ENCODE results near the gene KLF9.

KLF9 gene

GRCh38 chr9:70418822-70419555, 4.5 kb upstream of the KLF9 start:
- Mint-ChIP-seq H3K27ac (peak overlapping the region; percentile 100), H3K36me3 (ENCODE audit: low read depth) (no peaks in the 10 kb centered on the region), H3K27me3 (ENCODE audit: low read depth) (peaks cover 2% of the 10 kb centered on the region), H3K4me1 (ENCODE audit: low read depth) (peaks cover 44% of the 10 kb centered on the region), H3K9me3 (no peaks in the 10 kb centered on the region), H3K4me3 (peak overlapping the region; percentile 96)
- peak; percentile 86 for DNase-seq (ENCODE audit: low spot score)

DNA sequence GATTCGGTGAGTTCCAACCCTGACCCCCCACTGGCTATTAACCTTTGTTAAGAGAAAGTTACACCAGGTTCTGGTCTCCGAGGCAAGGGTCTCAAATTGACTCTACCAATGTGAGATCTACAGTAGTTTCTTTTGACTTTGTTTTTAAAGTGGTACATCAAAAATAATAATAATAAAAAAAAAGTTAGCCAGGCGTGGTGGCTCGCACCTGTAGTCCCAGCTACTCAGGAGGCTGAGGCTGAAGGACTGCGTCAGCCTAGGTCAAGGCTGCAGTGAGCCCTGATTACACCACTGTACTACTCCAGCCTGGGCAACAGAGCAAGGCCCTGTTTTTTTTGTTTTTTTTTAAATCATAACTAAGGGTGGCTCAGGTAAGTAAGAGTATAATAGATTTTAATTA, 1.0 kb upstream of the KLF9 start:
- Mint-ChIP-seq H3K9me3 (no peaks in the 10 kb centered on the region), H3K27ac (no peak overlapping the region), H3K27me3 (ENCODE audit: low read depth) (peaks cover 2% of the 10 kb centered on the region), H3K36me3 (ENCODE audit: low read depth) (peaks cover 1% of the 10 kb centered on the region), H3K4me1 (ENCODE audit: low read depth) (peaks cover 35% of the 10 kb centered on the region), H3K4me3 (no peak overlapping the region)
- DNase-seq (ENCODE audit: low spot score) = no peak

DNA sequence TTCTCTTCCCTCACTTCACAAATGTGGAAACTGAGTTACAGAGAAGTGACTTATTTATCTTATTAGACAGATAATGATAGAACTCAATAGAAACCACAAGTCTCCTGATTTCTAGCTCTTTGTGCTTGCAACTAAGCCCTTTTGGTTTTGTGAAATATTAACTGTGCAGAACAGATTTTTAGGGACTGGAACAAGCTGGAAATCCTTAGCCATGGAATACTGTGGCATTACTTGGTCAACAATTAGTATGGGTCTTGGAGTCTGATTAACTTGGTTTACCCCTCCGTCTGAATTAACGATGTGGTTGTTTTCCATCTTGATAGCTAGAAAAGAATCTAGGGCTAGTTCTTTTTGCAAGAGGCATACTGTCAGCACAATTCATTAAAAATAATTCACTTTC, 584 bp upstream of the KLF9 start:
- no peak for DNase-seq (ENCODE audit: low spot score)
- H3K27me3 Mint-ChIP-seq (ENCODE audit: low read depth) = peaks cover 2% of the 10 kb centered on the region
- H3K4me1 Mint-ChIP-seq (ENCODE audit: low read depth) = peaks cover 39% of the 10 kb centered on the region
- H3K9me3 Mint-ChIP-seq = no peaks in the 10 kb centered on the region
- no peak overlapping the region for H3K27ac Mint-ChIP-seq
- peaks cover 1% of the 10 kb centered on the region for H3K36me3 Mint-ChIP-seq (ENCODE audit: low read depth)
- H3K4me3 Mint-ChIP-seq = peak overlapping the region; percentile 93

- Mint-ChIP-seq H3K9me3 (no peaks in the 10 kb centered on the region), H3K4me1 (ENCODE audit: low read depth) (peaks cover 39% of the 10 kb centered on the region), H3K4me3 (peak overlapping the region; percentile 93), H3K27ac (peak overlapping the region; percentile 99), H3K27me3 (ENCODE audit: low read depth) (no peaks in the 10 kb centered on the region), H3K36me3 (ENCODE audit: low read depth) (peaks cover 1% of the 10 kb centered on the region)
- DNase-seq (ENCODE audit: low spot score) = no peak
These were observed 1.0 kb downstream of the KLF9 start for GRCh38 chr9:70413464-70413798.

DNA sequence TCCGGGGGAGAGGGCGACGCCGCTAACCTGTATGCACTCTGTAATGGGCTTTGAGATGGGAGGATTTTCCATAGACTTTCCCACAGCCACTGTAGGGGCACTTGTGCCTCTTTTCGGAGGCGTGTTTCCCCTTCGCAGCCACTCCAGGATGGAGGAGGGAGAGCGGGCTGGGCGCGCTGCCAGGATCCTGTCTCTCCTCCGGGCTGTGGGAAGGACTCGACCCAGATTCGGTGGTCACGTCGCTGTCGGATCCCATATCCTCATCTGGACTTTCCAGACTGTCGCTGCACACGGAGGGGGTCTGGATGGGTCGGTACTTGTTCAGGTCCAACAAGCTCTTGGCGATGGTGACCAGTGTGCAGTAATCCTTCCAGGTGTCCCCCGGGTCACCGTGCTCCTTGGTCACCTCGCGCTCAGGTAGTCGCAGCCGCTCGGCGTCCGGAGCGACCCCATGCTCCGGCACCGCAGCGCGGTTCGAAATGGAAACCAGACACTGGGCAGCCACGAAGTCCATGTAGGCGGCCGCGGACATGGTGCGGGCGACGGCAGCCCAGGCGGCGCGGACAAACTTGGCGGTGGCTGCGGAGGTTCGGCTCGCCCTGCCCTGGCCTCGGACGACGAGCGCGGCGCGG, 1.5 kb downstream of the KLF9 start:
- Mint-ChIP-seq H3K36me3 (ENCODE audit: low read depth) (peaks cover 1% of the 10 kb centered on the region), H3K27ac (peak overlapping the region; percentile 99), H3K27me3 (ENCODE audit: low read depth) (no peaks in the 10 kb centered on the region), H3K9me3 (no peaks in the 10 kb centered on the region), H3K4me1 (ENCODE audit: low read depth) (peaks cover 40% of the 10 kb centered on the region), H3K4me3 (peak overlapping the region; percentile 97)
- no peak for DNase-seq (ENCODE audit: low spot score)

- H3K4me1 Mint-ChIP-seq (ENCODE audit: low read depth) = peaks cover 48% of the 10 kb centered on the region
- no peaks in the 10 kb centered on the region for H3K27me3 Mint-ChIP-seq (ENCODE audit: low read depth)
These were observed 2.3 kb downstream of the KLF9 start for GRCh38 chr9:70411930-70412831.

GRCh38 chr9:70411121-70411929, 3.1 kb downstream of the KLF9 start:
- Mint-ChIP-seq H3K36me3 (ENCODE audit: low read depth) (peaks cover 5% of the 10 kb centered on the region), H3K27ac (peak overlapping the region; percentile 99), H3K27me3 (ENCODE audit: low read depth) (no peaks in the 10 kb centered on the region)

More at GRCh38 chr9:70411930-70412831, 2.3 kb downstream of the KLF9 start:
- Mint-ChIP-seq H3K9me3 (no peaks in the 10 kb centered on the region), H3K4me3 (peak overlapping the region; percentile 97), H3K27ac (peak overlapping the region; percentile 99), H3K36me3 (ENCODE audit: low read depth) (peaks cover 1% of the 10 kb centered on the region)
- DNase-seq (ENCODE audit: low spot score) = peak; percentile 71

DNA sequence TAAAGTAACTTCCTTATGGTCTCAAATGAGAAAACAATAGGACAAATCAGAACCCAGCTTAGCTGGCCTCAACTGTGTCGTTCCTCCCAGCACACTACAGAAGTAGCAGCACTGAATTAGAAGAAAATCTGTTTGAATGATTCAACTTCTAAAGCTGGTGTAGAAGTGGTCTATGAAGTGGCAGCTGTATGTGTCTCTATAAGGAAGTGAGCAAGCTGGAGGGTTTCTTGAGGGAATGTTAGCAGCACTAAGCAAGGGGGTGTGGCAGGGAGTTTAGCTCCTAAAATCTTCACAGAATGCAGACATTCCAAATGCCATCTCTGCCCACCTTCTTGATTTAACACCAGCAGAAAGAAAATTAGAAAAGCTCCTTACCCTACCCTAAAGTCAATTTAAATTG, 4.1 kb downstream of the KLF9 start:
- Mint-ChIP-seq H3K27ac (peak overlapping the region; percentile 99), H3K27me3 (ENCODE audit: low read depth) (no peaks in the 10 kb centered on the region), H3K36me3 (ENCODE audit: low read depth) (peaks cover 5% of the 10 kb centered on the region), H3K9me3 (no peaks in the 10 kb centered on the region), H3K4me3 (peak overlapping the region; percentile 97), H3K4me1 (ENCODE audit: low read depth) (peaks cover 60% of the 10 kb centered on the region)
- DNase-seq (ENCODE audit: low spot score) = no peak

More at GRCh38 chr9:70411121-70411929, 3.1 kb downstream of the KLF9 start:
- no peaks in the 10 kb centered on the region for H3K9me3 Mint-ChIP-seq
- DNase-seq (ENCODE audit: low spot score) = peak; percentile 53
- peak overlapping the region; percentile 97 for H3K4me3 Mint-ChIP-seq
- peaks cover 55% of the 10 kb centered on the region for H3K4me1 Mint-ChIP-seq (ENCODE audit: low read depth)

GRCh38 chr9:70409800-70410199, 4.7 kb downstream of the KLF9 start:
- DNase-seq (ENCODE audit: low spot score) = no peak
- peaks cover 5% of the 10 kb centered on the region for H3K36me3 Mint-ChIP-seq (ENCODE audit: low read depth)
- peaks cover 56% of the 10 kb centered on the region for H3K4me1 Mint-ChIP-seq (ENCODE audit: low read depth)
- peak overlapping the region; percentile 97 for H3K4me3 Mint-ChIP-seq
- H3K27ac Mint-ChIP-seq = peak overlapping the region; percentile 99
- no peaks in the 10 kb centered on the region for H3K9me3 Mint-ChIP-seq
- no peaks in the 10 kb centered on the region for H3K27me3 Mint-ChIP-seq (ENCODE audit: low read depth)

DNA sequence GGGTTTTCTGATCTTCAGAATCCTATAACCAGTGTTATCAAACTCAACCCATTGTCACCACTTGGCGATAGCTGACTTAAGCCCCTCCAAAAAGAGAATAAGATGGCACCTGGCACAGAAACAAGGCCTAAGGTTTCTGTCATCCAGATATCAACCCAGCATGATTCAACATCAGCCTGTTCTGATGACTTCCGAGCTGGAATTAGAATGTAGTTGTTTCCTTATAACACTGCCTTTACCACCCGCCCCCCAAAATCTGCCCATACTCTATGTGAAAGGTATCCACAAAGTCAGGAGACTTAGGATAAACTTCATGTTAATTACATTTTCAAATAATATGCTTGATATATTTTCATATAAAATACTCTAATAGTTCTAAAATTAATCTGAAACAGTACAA, 5.2 kb downstream of the KLF9 start:
- Mint-ChIP-seq H3K36me3 (ENCODE audit: low read depth) (peaks cover 5% of the 10 kb centered on the region), H3K4me1 (ENCODE audit: low read depth) (peaks cover 52% of the 10 kb centered on the region), H3K9me3 (no peaks in the 10 kb centered on the region), H3K27ac (peak overlapping the region; percentile 22), H3K27me3 (ENCODE audit: low read depth) (no peaks in the 10 kb centered on the region), H3K4me3 (no peak overlapping the region)
- no peak for DNase-seq (ENCODE audit: low spot score)

DNA sequence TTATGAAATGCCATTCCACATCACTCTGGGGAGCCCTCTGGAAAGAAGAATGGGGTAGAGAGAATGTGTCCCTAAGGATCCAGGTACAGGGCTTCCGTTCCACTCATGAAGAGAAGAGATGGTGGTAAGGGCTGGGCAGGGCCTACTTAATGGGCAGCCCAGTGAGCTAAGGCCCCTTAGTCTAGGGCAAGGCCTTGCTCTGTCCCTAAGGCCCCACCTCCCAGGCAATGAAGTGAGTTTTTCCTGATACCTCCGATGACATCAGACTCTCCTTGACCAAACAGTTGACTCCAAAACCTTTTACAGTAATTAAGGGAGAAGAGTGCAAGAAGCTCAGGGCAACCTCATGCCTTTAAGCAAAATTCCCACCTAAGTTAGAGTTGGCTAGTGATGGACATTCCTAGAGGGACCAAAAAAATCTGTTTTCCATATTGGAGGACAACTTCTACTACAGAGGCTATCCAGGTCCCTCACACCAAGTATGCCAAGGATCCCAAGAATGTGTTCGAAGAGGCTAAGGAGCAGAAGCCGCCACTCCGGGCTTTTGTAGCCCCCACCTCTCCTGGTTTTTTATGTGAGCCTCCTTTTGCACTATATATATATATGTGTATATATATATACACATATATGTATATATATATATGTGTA, 5.9 kb downstream of the KLF9 start:
- no peak for DNase-seq (ENCODE audit: low spot score)
- Mint-ChIP-seq H3K36me3 (ENCODE audit: low read depth) (peaks cover 5% of the 10 kb centered on the region), H3K9me3 (no peaks in the 10 kb centered on the region), H3K27me3 (ENCODE audit: low read depth) (no peaks in the 10 kb centered on the region), H3K4me1 (ENCODE audit: low read depth) (peaks cover 50% of the 10 kb centered on the region), H3K27ac (no peak overlapping the region), H3K4me3 (no peak overlapping the region)

DNA sequence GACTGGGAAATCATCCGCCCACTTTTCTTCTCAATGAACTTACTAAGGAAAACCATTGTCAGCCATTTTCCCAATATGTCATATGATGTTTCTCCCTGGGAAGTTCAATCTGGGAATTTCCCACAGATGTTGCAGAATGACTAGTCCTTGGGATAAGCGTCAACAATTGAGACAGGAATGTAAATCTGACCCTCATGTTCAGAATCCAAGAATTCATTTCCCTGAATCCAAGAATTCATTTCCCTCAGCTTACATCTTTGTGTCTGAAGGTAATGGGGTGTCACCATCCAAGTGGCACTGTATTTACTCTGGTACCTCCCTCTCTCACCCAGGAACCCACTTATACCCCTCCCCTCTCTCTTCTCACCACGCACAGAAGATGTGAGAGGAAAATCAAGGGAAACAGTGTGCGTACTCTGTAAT, 7.4 kb downstream of the KLF9 start:
- H3K9me3 Mint-ChIP-seq = no peaks in the 10 kb centered on the region
- peak overlapping the region; percentile 88 for H3K4me3 Mint-ChIP-seq
- peak overlapping the region; percentile 1 for H3K27ac Mint-ChIP-seq
- H3K27me3 Mint-ChIP-seq (ENCODE audit: low read depth) = no peaks in the 10 kb centered on the region
- H3K36me3 Mint-ChIP-seq (ENCODE audit: low read depth) = peaks cover 4% of the 10 kb centered on the region
- peaks cover 53% of the 10 kb centered on the region for H3K4me1 Mint-ChIP-seq (ENCODE audit: low read depth)
- DNase-seq (ENCODE audit: low spot score) = no peak

- Mint-ChIP-seq H3K27me3 (ENCODE audit: low read depth) (no peaks in the 10 kb centered on the region), H3K36me3 (ENCODE audit: low read depth) (peaks cover 4% of the 10 kb centered on the region), H3K9me3 (no peaks in the 10 kb centered on the region), H3K4me3 (peak overlapping the region; percentile 88), H3K27ac (peak overlapping the region; percentile 90), H3K4me1 (ENCODE audit: low read depth) (peaks cover 47% of the 10 kb centered on the region)
- peak; percentile 30 for DNase-seq (ENCODE audit: low spot score)
These were observed 8.0 kb downstream of the KLF9 start for GRCh38 chr9:70406434-70406862.
